IMR-90 (cell line): ENCODE results near the gene PUS7L. TPM values are rescaled to one million over a fixed set of nuclear protein-coding genes. Genes with fewer than 3 reads are reported as not detected.

Experiments
- ATAC-seq: fragments of 200-7000 bp; cut with Tn5 transposase; 2 replicates; pipeline ENCODE4 v1.9.1; 2020; ENCODE audit warnings: low read depth, mild to moderate bottlenecking, moderate library complexity
- BruUV-seq: library from RNA; stranded (reverse); fragments of 400-500 nt; replicated peaks from 2 replicates; lab custom pipeline; 2021; lab: Mats Ljungman, UMichigan
- CTCF ChIA-PET: fragments of 300-600 bp; formaldehyde crosslinking; extraction: SDS; loops from one replicate; lab custom pipeline; 2021; ENCODE audit warnings: antibody characterized with exemption; lab: Yijun Ruan, JAX
- POLR2A ChIA-PET: fragments of 300-600 bp; sonication (Branson Sonifier 250); formaldehyde crosslinking; loops from one replicate; lab custom pipeline; 2022; ENCODE audit warnings: antibody characterized with exemption; ENCODE audit not compliant: unreplicated experiment; lab: Charles Lee
- DNase-seq: peaks from one replicate; pipeline ENCODE4 v3.0.0; 2013
- H2AFZ ChIP-seq: replicated peaks from 2 replicates; pipeline ENCODE3; 2013; ENCODE audit warnings: low read length, mild to moderate bottlenecking; ENCODE audit not compliant: poor library complexity
- H2AK5ac ChIP-seq: 2 replicates; pipeline ENCODE4 v1.6.1; 2013; ENCODE audit warnings: low read depth, low read length, inconsistent platforms
- H2AK9ac ChIP-seq: replicated peaks from 2 replicates; pipeline ENCODE3; 2013; ENCODE audit warnings: mild to moderate bottlenecking, low read depth, low read length, moderate library complexity; ENCODE audit not compliant: poor library complexity
- H2BK120ac ChIP-seq: 2 replicates; pipeline ENCODE4 v1.6.1; 2013; ENCODE audit warnings: low read depth, low read length, inconsistent platforms
- H2BK15ac ChIP-seq: 3 replicates; pipeline ENCODE4 v1.6.1; 2013; ENCODE audit warnings: low read depth, low read length, inconsistent platforms
- H2BK20ac ChIP-seq: 2 replicates; pipeline ENCODE4 v1.6.1; 2013; ENCODE audit warnings: low read depth, mild to moderate bottlenecking, inconsistent platforms, low read length, moderate library complexity
- H2BK5ac ChIP-seq: 2 replicates; pipeline ENCODE4 v1.6.1; 2013; ENCODE audit warnings: mild to moderate bottlenecking, low read depth, low read length, inconsistent platforms; ENCODE audit not compliant: poor library complexity, severe bottlenecking
- H3K14ac ChIP-seq: replicated peaks from 2 replicates; pipeline ENCODE4 v1.6.1; 2013; ENCODE audit warnings: low read depth, low read length, inconsistent platforms
- H3K18ac ChIP-seq: 2 replicates; pipeline ENCODE4 v1.6.1; 2013; ENCODE audit warnings: low read depth, low read length, control low read depth
- H3K23ac ChIP-seq: 2 replicates; pipeline ENCODE4 v1.6.1; 2013; ENCODE audit warnings: low read depth, low read length, inconsistent platforms
- H3K27ac ChIP-seq: 2 replicates; pipeline ENCODE4 v1.5.1; 2013; ENCODE audit warnings: mild to moderate bottlenecking, control low read depth, low read length; ENCODE audit not compliant: insufficient read depth
- H3K27me3 ChIP-seq: 2 replicates; pipeline ENCODE4 v1.6.1; 2013; ENCODE audit warnings: low read length; ENCODE audit not compliant: control insufficient read depth, insufficient read depth
- H3K36me3 ChIP-seq: 2 replicates; pipeline ENCODE4 v1.6.1; 2013; ENCODE audit warnings: low read length, mixed read lengths; ENCODE audit not compliant: control insufficient read depth, insufficient read depth
- H3K4ac ChIP-seq: 2 replicates; pipeline ENCODE4 v1.6.1; 2013; ENCODE audit warnings: low read depth, low read length, inconsistent platforms
- H3K4me1 ChIP-seq: 2 replicates; pipeline ENCODE4 v1.6.1; 2013; ENCODE audit warnings: low read length, mixed read lengths; ENCODE audit not compliant: control insufficient read depth, insufficient read depth
- H3K4me2 ChIP-seq: 2 replicates; pipeline ENCODE4 v1.6.1; 2013; ENCODE audit warnings: low read depth, mild to moderate bottlenecking, control low read depth, low read length, moderate library complexity
- H3K4me3 ChIP-seq: 2 replicates; pipeline ENCODE4 v1.5.1; 2013; ENCODE audit warnings: low read depth, mild to moderate bottlenecking, control low read depth, low read length, moderate library complexity; ENCODE audit not compliant: insufficient read depth
- H3K56ac ChIP-seq: 2 replicates; pipeline ENCODE4 v1.6.1; 2013; ENCODE audit warnings: low read length, inconsistent platforms; ENCODE audit not compliant: insufficient read depth; ENCODE audit errors: extremely low read depth
- H3K79me1 ChIP-seq, 2 experiments: 2 replicates each; pipeline ENCODE4 v1.6.1; 2013; ENCODE audit warnings: low read length in 2 of 2, inconsistent platforms in 1 of 2, low read depth in 1 of 2
- H3K9ac ChIP-seq: 2 replicates; pipeline ENCODE4 v1.6.1; 2013; ENCODE audit warnings: low read depth, low read length, control low read depth
- H3K9me1 ChIP-seq: 2 replicates; pipeline ENCODE4 v1.6.1; 2013; ENCODE audit warnings: low read length, inconsistent platforms; ENCODE audit not compliant: insufficient read depth
- H3K9me3 ChIP-seq: 2 replicates; pipeline ENCODE4 v1.6.1; 2013; ENCODE audit warnings: low read length; ENCODE audit not compliant: control insufficient read depth, insufficient read depth
- H4K20me1 ChIP-seq: 2 replicates; pipeline ENCODE4 v1.6.1; 2013; ENCODE audit warnings: low read length, inconsistent platforms; ENCODE audit not compliant: insufficient read depth
- H4K5ac ChIP-seq: 2 replicates; pipeline ENCODE4 v1.6.1; 2013; ENCODE audit warnings: mild to moderate bottlenecking, low read depth, low read length, control low read depth
- H4K8ac ChIP-seq, 2 experiments: 2 replicates each; pipeline ENCODE4 v1.6.1; 2013; ENCODE audit warnings: low read depth in 2 of 2, low read length in 2 of 2, control low read depth in 1 of 2, inconsistent platforms in 1 of 2
- H4K91ac ChIP-seq: 2 replicates; pipeline ENCODE4 v1.6.1; 2013; ENCODE audit warnings: low read depth, low read length, inconsistent platforms; ENCODE audit not compliant: insufficient read depth
- BHLHE40 ChIP-seq: fragments of 150-350 bp; IDR thresholded peaks from 2 replicates; pipeline ENCODE4 v1.6.1; 2016; ENCODE audit warnings: mild to moderate bottlenecking, low read depth, low read length
- FOS ChIP-seq: fragments of 150-350 bp; IDR thresholded peaks from 2 replicates; pipeline ENCODE4 v1.6.1; 2016; ENCODE audit warnings: low read depth, low read length
- MAFK ChIP-seq: IDR thresholded peaks from 2 replicates; pipeline ENCODE4 v1.6.1; 2012; ENCODE audit warnings: low read depth, low read length, improper control_type of control experiment
- MXI1 ChIP-seq: IDR thresholded peaks from 2 replicates; pipeline ENCODE4 v1.6.1; 2012; ENCODE audit warnings: low read depth, mild to moderate bottlenecking, low read length, moderate library complexity, borderline replicate concordance
- NFE2L2 ChIP-seq: fragments of 150-350 bp; IDR thresholded peaks from 2 replicates; pipeline ENCODE4 v1.6.1; 2016; ENCODE audit warnings: low read depth, mild to moderate bottlenecking, low read length
- POLR2A ChIP-seq: IDR thresholded peaks from 2 replicates; pipeline ENCODE4 v1.6.1; 2012; ENCODE audit warnings: mild to moderate bottlenecking, low read depth, low read length
- RAD21 ChIP-seq: IDR thresholded peaks from 2 replicates; pipeline ENCODE4 v1.6.1; 2012; ENCODE audit warnings: low read length, improper control_type of control experiment
- SMC3 ChIP-seq: fragments of 150-350 bp; IDR thresholded peaks from 2 replicates; pipeline ENCODE4 v1.6.1; 2016; ENCODE audit warnings: low read depth, mild to moderate bottlenecking, antibody characterized with exemption, low read length, moderate library complexity
- dilution Hi-C: fragments of 300-500 bp; cut with HindIII; formaldehyde crosslinking; loops from one replicate; pipeline ENCODE4 v1.14.3; 2018; ENCODE audit warnings: low sequenced_read_pairs; ENCODE audit not compliant: unreplicated experiment
- in situ Hi-C: fragments of 300-500 bp; cut with MboI; formaldehyde crosslinking; loops from 3 replicates; pipeline ENCODE4 v1.14.3; 2019; ENCODE audit warnings: low sequenced_read_pairs, inconsistent platforms, mixed read lengths
- intact Hi-C: fragments of 100-400 bp; cut with micrococcal nuclease; formaldehyde crosslinking; loops from 2 replicates; pipeline ENCODE4 v1.10.0; 2022
- polyA plus RNA-seq, 3 experiments: library from polyadenylated mRNA; depleted of rRNA; stranded (reverse); fragments of >200 nt; gene quantifications; 2 replicates each; pipeline ENCODE4 v1.2.3, GENCODE V29; 2012; ENCODE audit warnings: low replicate concordance in 1 of 3
- total RNA-seq: library from RNA; depleted of rRNA; stranded (reverse); fragments of >200 nt; gene quantifications from 2 replicates; pipeline ENCODE4 v1.2.3, GENCODE V29; 2012
- TF ChIP-seq, protein P1 (sequence below): fragments of 150-350 bp; IDR thresholded peaks from 2 replicates; pipeline ENCODE4 v1.6.1; 2017; ENCODE audit warnings: mild to moderate bottlenecking, antibody characterized with exemption, low read length, low read depth

PUS7L gene
- total and polyA plus RNA-seq, 2 of the 4 experiments (the other 2 are of a cell fraction), result 5.1 to 44.8 TPM

DNA sequence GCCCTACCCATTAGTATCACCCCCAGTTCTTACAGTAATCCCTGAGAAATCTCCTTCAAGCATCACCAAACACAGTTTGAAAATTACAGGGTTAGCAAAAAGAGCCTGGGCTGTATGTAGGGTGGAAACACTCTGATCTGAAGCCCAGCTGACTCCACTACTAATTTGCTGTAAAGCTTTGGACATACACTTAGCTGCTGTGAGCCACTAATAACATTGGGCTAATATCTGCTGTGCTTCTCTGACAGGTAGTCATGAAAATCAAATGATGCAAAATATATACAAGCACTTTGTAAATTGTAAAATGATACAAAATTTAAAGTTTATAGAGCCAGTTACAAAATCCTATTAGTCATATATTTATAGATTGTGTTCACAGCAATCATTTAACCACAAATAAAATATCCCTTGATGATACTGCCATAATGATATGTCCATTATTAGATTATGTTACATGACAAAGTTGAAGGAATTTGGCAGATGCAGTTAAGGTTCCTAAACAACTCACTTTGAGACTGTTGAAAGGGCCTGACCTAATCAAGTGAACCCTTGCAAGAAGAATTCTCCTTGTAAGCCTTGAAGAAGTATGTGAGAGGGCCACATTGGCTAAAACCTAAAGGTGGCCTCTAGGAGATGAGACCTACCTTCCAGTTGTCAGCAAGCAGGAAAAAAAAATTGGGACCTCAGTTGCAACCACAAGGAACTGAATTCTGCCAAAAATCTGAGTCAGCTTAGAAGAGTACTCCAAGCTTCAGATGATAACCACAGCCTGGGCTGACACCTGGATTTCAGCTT, 28.5 kb upstream of the PUS7L start:
- ChIA-PET POLR2A (no interaction called here), CTCF (no interaction called here)
- TF ChIP-seq BHLHE40, result no peak
- TF ChIP-seq NFE2L2, result no peak
- no peak for TF ChIP-seq FOS
- no peak for TF ChIP-seq POLR2A
- no peak for TF ChIP-seq MAFK
- no peak for TF ChIP-seq SMC3
- no peak for TF ChIP-seq RAD21
- TF ChIP-seq, protein P1, sequence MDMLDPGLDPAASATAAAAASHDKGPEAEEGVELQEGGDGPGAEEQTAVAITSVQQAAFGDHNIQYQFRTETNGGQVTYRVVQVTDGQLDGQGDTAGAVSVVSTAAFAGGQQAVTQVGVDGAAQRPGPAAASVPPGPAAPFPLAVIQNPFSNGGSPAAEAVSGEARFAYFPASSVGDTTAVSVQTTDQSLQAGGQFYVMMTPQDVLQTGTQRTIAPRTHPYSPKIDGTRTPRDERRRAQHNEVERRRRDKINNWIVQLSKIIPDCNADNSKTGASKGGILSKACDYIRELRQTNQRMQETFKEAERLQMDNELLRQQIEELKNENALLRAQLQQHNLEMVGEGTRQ, result no peak
- no peak for TF ChIP-seq MXI1
- H2BK5ac ChIP-seq, result peak overlapping the region; percentile 54
- H2AFZ ChIP-seq, result no peak overlapping the region
- no peak overlapping the region for H3K4me2 ChIP-seq
- H3K27ac ChIP-seq, result no peak overlapping the region
- H2AK5ac ChIP-seq, result no peak overlapping the region
- no peak overlapping the region for H3K56ac ChIP-seq
- no peaks in the 10 kb centered on the region for H3K27me3 ChIP-seq
- H3K4me3 ChIP-seq, result no peak overlapping the region
- H3K79me1 ChIP-seq, result no peaks in the 10 kb centered on the region
- H2BK15ac ChIP-seq, result no peak overlapping the region
- peaks cover 11% of the 10 kb centered on the region for H3K36me3 ChIP-seq
- peak; percentile 66; the same call in 1 of the 2 replicates for ATAC-seq
- H3K4me1 ChIP-seq, result peaks cover 4% of the 10 kb centered on the region; the same call in 1 of the 2 replicates
- no peak overlapping the region for H4K5ac ChIP-seq
- no peak overlapping the region for H3K4ac ChIP-seq
- H4K8ac ChIP-seq, result no peak overlapping the region
- H3K9ac ChIP-seq, result no peak overlapping the region
- in situ Hi-C loops, result no loop called here
- H3K18ac ChIP-seq, result no peak overlapping the region
- no peak overlapping the region for H2BK20ac ChIP-seq
- H3K9me3 ChIP-seq, result no peaks in the 10 kb centered on the region
- H4K20me1 ChIP-seq, result no peaks in the 10 kb centered on the region
- H3K14ac ChIP-seq, result no peak overlapping the region
- BruUV-seq, result TSS peak; percentile 78
- H2AK9ac ChIP-seq, result peak overlapping the region; percentile 9
- H3K23ac ChIP-seq, result peak overlapping the region; percentile 5; the same call in 1 of the 2 replicates
- no peak overlapping the region for H4K91ac ChIP-seq
- H3K9me1 ChIP-seq, result 0 out of 2 replicates have a peak, but pooled peaks cover 4% of the 10 kb centered on the region
- peak; percentile 74 for DNase-seq
- intact Hi-C loops, result no loop called here
- dilution Hi-C loops, result no loop called here
- no peak overlapping the region for H2BK120ac ChIP-seq
